Astrocyte (in vitro differentiated cells and primary cell): ENCODE results near the gene PTPRN2. TPM values are rescaled to one million over a fixed set of nuclear protein-coding genes. Genes with fewer than 3 reads are reported as not detected.

Source experiments
- DNase-seq: peaks from one replicate; pipeline ENCODE4 v3.0.0-alpha.2; 2010; ENCODE audit warnings: low read depth
- FAIRE-seq: peaks from 2 replicates; lab custom pipeline; 2011; peaks lifted over from hg19 to GRCh38; lab: Jason Lieb, UNC
- H2AFZ ChIP-seq: 2 replicates; pipeline ENCODE4 v1.6.0; 2012; ENCODE audit warnings: low read depth, low read length, inconsistent platforms
- H3K27ac ChIP-seq: 2 replicates; pipeline ENCODE4 v1.5.1; 2011; ENCODE audit warnings: low read depth, low read length, inconsistent platforms
- H3K27me3 ChIP-seq: 2 replicates; pipeline ENCODE4 v1.6.0; 2011; ENCODE audit warnings: low read length, inconsistent platforms; ENCODE audit not compliant: insufficient read depth
- H3K36me3 ChIP-seq: 2 replicates; pipeline ENCODE4 v1.5.1; 2011; ENCODE audit warnings: low read length, inconsistent platforms; ENCODE audit not compliant: insufficient read depth
- H3K4me1 ChIP-seq: 2 replicates; pipeline ENCODE4 v1.5.1; 2011; ENCODE audit warnings: low read length, inconsistent platforms; ENCODE audit not compliant: insufficient read depth
- H3K4me2 ChIP-seq: 2 replicates; pipeline ENCODE4 v1.6.0; 2012; ENCODE audit warnings: low read length, inconsistent platforms
- H3K4me3 ChIP-seq: 2 replicates; pipeline ENCODE4 v1.5.1; 2011; ENCODE audit warnings: low read depth, mild to moderate bottlenecking, low read length, inconsistent platforms; ENCODE audit not compliant: insufficient read depth
- H3K79me2 ChIP-seq: 2 replicates; pipeline ENCODE4 v1.6.0; 2012; ENCODE audit warnings: mild to moderate bottlenecking, low read length, inconsistent platforms; ENCODE audit not compliant: insufficient read depth
- H3K9ac ChIP-seq: 2 replicates; pipeline ENCODE4 v1.6.0; 2012; ENCODE audit warnings: mild to moderate bottlenecking, low read length, inconsistent platforms
- H3K9me3 ChIP-seq: 2 replicates; pipeline ENCODE4 v1.5.1; 2012; ENCODE audit warnings: low read depth, mild to moderate bottlenecking, low read length, inconsistent platforms; ENCODE audit not compliant: insufficient read depth
- H4K20me1 ChIP-seq: 2 replicates; pipeline ENCODE4 v1.6.0; 2012; ENCODE audit warnings: low read length, inconsistent platforms; ENCODE audit not compliant: insufficient read depth
- H3K27ac Mint-ChIP-seq: one replicate; pipeline ENCODE4 v1.8.0; 2021; ENCODE audit warnings: mild to moderate bottlenecking, mixed read lengths; ENCODE audit not compliant: unreplicated experiment
- H3K27me3 Mint-ChIP-seq: one replicate; pipeline ENCODE4 v1.8.0; 2021; ENCODE audit warnings: low read depth, mixed read lengths; ENCODE audit not compliant: unreplicated experiment
- H3K36me3 Mint-ChIP-seq: one replicate; pipeline ENCODE4 v1.8.0; 2021; ENCODE audit warnings: low read depth, mixed read lengths; ENCODE audit not compliant: unreplicated experiment
- H3K4me1 Mint-ChIP-seq: one replicate; pipeline ENCODE4 v1.8.0; 2021; ENCODE audit warnings: low read depth, mixed read lengths; ENCODE audit not compliant: unreplicated experiment
- H3K4me3 Mint-ChIP-seq: one replicate; pipeline ENCODE4 v1.8.0; 2021; ENCODE audit warnings: mild to moderate bottlenecking, moderate library complexity, mixed read lengths; ENCODE audit not compliant: unreplicated experiment
- H3K9me3 Mint-ChIP-seq: one replicate; pipeline ENCODE4 v1.8.0; 2021; ENCODE audit warnings: mild to moderate bottlenecking, mixed read lengths; ENCODE audit not compliant: unreplicated experiment
- CTCF ChIP-seq: IDR thresholded peaks from 2 replicates; pipeline ENCODE4 v1.5.1; 2011; ENCODE audit warnings: low read depth, mild to moderate bottlenecking, inconsistent platforms, low read length, moderate library complexity; ENCODE audit not compliant: insufficient read depth
- EZH2 ChIP-seq: IDR thresholded peaks from 2 replicates; pipeline ENCODE4 v1.6.1; 2012; ENCODE audit warnings: mild to moderate bottlenecking, low read length, inconsistent platforms; ENCODE audit not compliant: insufficient read depth
- total RNA-seq: library from RNA; stranded (reverse); gene quantifications from 2 replicates; pipeline ENCODE4 v1.2.1, GENCODE V29; 2021

The PTPRN2 gene
- total RNA-seq, 1 donor from 2014 or later: 0.09 TPM

- Histone ChIP-seq H3K9me3 (peaks cover 35% of the 10 kb centered on the region), H3K9ac (no peak overlapping the region), H3K4me1 (no peaks in the 10 kb centered on the region), H3K79me2 (no peaks in the 10 kb centered on the region), H3K36me3 (no peaks in the 10 kb centered on the region), H3K27ac (no peak overlapping the region), H3K27me3 (no peaks in the 10 kb centered on the region), H2AFZ (no peak overlapping the region), H3K4me2 (no peak overlapping the region), H4K20me1 (no peaks in the 10 kb centered on the region), H3K4me3 (no peak overlapping the region)
- Mint-ChIP-seq H3K9me3 (peaks cover 30% of the 10 kb centered on the region), H3K4me1 (no peaks in the 10 kb centered on the region), H3K36me3 (no peaks in the 10 kb centered on the region), H3K27me3 (no peaks in the 10 kb centered on the region), H3K27ac (no peak overlapping the region), H3K4me3 (no peak overlapping the region)
- TF ChIP-seq CTCF: no peak
- TF ChIP-seq EZH2: no peak
- DNase-seq: no peak
- no peak for FAIRE-seq
Observed at GRCh38 chr7:158258411-158259130, 329.1 kb downstream of the PTPRN2 start.

GRCh38 chr7:158257516-158258410, 329.9 kb downstream of the PTPRN2 start:
- no peak for FAIRE-seq
- Mint-ChIP-seq H3K27ac (no peak overlapping the region), H3K36me3 (no peaks in the 10 kb centered on the region), H3K4me1 (no peaks in the 10 kb centered on the region), H3K9me3 (peaks cover 32% of the 10 kb centered on the region), H3K4me3 (no peak overlapping the region), H3K27me3 (no peaks in the 10 kb centered on the region)
- Histone ChIP-seq H3K4me2 (no peak overlapping the region), H3K79me2 (no peaks in the 10 kb centered on the region), H3K27ac (no peak overlapping the region), H3K4me1 (no peaks in the 10 kb centered on the region), H3K9ac (no peak overlapping the region), H4K20me1 (no peaks in the 10 kb centered on the region), H3K9me3 (peaks cover 30% of the 10 kb centered on the region), H2AFZ (no peak overlapping the region), H3K27me3 (no peaks in the 10 kb centered on the region), H3K4me3 (no peak overlapping the region), H3K36me3 (no peaks in the 10 kb centered on the region)
- TF ChIP-seq EZH2 (no peak), CTCF (no peak)
- no peak for DNase-seq
